Sigmoid colon (tissue), 7 donors: ENCODE data around the gene YY2. TPM values are rescaled to one million over a fixed set of nuclear protein-coding genes. Genes with fewer than 3 reads are reported as not detected.

ENCODE experiments used
- DNase-seq: peaks from one replicate; pipeline ENCODE4 v3.0.0-alpha.2; 2019
- H3K27ac ChIP-seq, 4 donors: fragments of 200-600 bp; sonication (generic); one replicate each; pipeline ENCODE4 v1.5.1; 2016 to 2019; ENCODE audit warnings: mild to moderate bottlenecking in 1 of 4
- H3K27me3 ChIP-seq, 3 donors: fragments of 200-600 bp; sonication (generic); one replicate each; pipeline ENCODE4 v1.5.1; 2019; ENCODE audit warnings: mild to moderate bottlenecking in 1 of 3
- H3K36me3 ChIP-seq, 4 donors: fragments of 200-600 bp; sonication (generic); one replicate each; pipeline ENCODE4 v1.5.1; 2016 to 2019
- H3K4me1 ChIP-seq, 4 donors: fragments of 200-600 bp; sonication (generic); one replicate each; pipeline ENCODE4 v1.5.1; 2017 to 2019
- H3K4me3 ChIP-seq, 4 donors: fragments of 200-600 bp; sonication (generic); one replicate each; pipeline ENCODE4 v1.5.1; 2017 to 2019; ENCODE audit warnings: mild to moderate bottlenecking in 2 of 4, moderate library complexity in 1 of 4
- H3K9me3 ChIP-seq, 4 donors: fragments of 200-600 bp in 3 of 4; sonication (generic) in 3 of 4; one replicate each; pipeline versions ENCODE4 v1.5.1 to v1.6.1; 2013 to 2019
- EP300 ChIP-seq, 4 donors: sonication (generic); formaldehyde crosslinking; IDR thresholded peaks; one replicate each; pipeline ENCODE4 v1.6.1; 2017; ENCODE audit warnings: antibody characterized with exemption in 4 of 4
- POLR2A ChIP-seq, 2 donors: fragments of 450-650 bp; IDR thresholded peaks; one replicate each; pipeline ENCODE4 v1.6.1; 2016; ENCODE audit warnings: antibody characterized with exemption in 2 of 2, mild to moderate bottlenecking in 2 of 2, moderate library complexity in 2 of 2
- POLR2AphosphoS5 ChIP-seq, 4 donors: sonication (generic); formaldehyde crosslinking; IDR thresholded peaks; one replicate each; pipeline ENCODE4 v1.6.1; 2017; ENCODE audit warnings: antibody characterized with exemption in 4 of 4
- WGBS, 2 donors: extraction: QIAGEN DNeasy Blood & Tissue Kit; methylation state at CpG; one replicate each; pipeline ENCODE4 v1.1.7; 2013; 5-methylcytosine and 5-hydroxymethylcytosine counted together
- intact Hi-C: fragments of 100-400 bp; cut with DNase I; formaldehyde crosslinking; loops from one replicate; pipeline ENCODE4 v1.15.1; 2023
- polyA plus RNA-seq, 3 donors: library from polyadenylated mRNA; stranded (reverse); fragments of 200-250 nt; gene quantifications; one replicate each; pipeline ENCODE4 v1.2.3, GENCODE V29; 2013
- total RNA-seq, 4 donors: library from RNA; depleted of rRNA; stranded (reverse); fragments of >200 nt; gene quantifications; one replicate each; pipeline ENCODE4 v1.1.0, GENCODE V29; 2016
- TF ChIP-seq, protein P1 (sequence below), 4 experiments: fragments of 450-650 bp in 3 of 4; fragments of 200-600 bp in 1 of 4; IDR thresholded peaks; one replicate each; pipeline ENCODE4 v1.5.1; 2016 to 2019; ENCODE audit warnings: antibody characterized with exemption in 4 of 4, mild to moderate bottlenecking in 3 of 4, moderate library complexity in 2 of 4
- donor health status: healthy with polysubstance abuse.
- donor health status: Bipolar disorder and iron deficiency.
- donor health status: healthy.

Gene YY2
- total RNA-seq: 1 to 10 TPM; 2.1 to 4.2 (median 3.0) TPM
- under 1 TPM in 1 of 3 donors, not detected in 2; 0.77 TPM for polyA plus RNA-seq

DNA sequence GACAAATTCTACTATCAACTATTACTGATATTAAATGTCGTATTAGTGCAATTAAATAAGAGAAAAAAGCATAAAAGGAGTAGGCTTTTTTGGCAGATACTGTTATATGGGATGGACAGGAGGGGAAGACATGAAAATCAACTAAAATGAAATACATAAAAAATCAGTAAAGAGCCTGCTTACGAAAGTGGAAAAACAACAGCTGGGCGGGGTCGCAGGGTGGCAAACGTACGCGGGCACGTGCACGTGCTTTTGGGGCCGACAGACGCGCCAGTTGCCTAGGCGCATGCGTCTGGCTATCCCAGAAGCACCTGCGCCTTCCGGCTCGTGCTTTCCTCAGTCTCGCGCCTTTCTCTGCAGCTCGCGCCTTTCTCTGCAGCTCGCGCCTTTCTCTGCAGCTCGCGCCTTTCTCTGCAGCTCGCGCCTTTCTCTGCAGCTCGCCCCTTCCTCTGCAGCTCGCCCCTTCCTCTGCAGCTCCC lies at the start of gene YY2:
YY2 (plus strand) TSS at position 51 of the 479 bp plus-strand sequence. CDS start 498 bp downstream, outside the sequence.
- Histone ChIP-seq H3K9me3 (no peaks in the 10 kb centered on the region), H3K36me3 (peaks cover 0 to 19% (median 6%) of the 10 kb centered on the region in 4 donors), H3K4me3 (no peak within 1 kb of the TSS), H3K27me3 (no peaks in the 10 kb centered on the region), H3K27ac (no peak within 1 kb of the TSS), H3K4me1 (no peaks in the 10 kb centered on the region)
- WGBS, 2 donors: 98 to 99% methylated on average over 29 of the region's 29 CpGs
- intact Hi-C loops: no loop called here
- TF ChIP-seq, protein P1, sequence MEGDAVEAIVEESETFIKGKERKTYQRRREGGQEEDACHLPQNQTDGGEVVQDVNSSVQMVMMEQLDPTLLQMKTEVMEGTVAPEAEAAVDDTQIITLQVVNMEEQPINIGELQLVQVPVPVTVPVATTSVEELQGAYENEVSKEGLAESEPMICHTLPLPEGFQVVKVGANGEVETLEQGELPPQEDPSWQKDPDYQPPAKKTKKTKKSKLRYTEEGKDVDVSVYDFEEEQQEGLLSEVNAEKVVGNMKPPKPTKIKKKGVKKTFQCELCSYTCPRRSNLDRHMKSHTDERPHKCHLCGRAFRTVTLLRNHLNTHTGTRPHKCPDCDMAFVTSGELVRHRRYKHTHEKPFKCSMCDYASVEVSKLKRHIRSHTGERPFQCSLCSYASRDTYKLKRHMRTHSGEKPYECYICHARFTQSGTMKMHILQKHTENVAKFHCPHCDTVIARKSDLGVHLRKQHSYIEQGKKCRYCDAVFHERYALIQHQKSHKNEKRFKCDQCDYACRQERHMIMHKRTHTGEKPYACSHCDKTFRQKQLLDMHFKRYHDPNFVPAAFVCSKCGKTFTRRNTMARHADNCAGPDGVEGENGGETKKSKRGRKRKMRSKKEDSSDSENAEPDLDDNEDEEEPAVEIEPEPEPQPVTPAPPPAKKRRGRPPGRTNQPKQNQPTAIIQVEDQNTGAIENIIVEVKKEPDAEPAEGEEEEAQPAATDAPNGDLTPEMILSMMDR (IDR thresholded peaks at IDR 0.05): no peak
- TF ChIP-seq EP300 (IDR thresholded peaks at IDR 0.05): no peak
- no peak for TF ChIP-seq POLR2A (IDR thresholded peaks at IDR 0.05)
- TF ChIP-seq POLR2AphosphoS5 (IDR thresholded peaks at IDR 0.05): no peak
- no peak for DNase-seq

DNA sequence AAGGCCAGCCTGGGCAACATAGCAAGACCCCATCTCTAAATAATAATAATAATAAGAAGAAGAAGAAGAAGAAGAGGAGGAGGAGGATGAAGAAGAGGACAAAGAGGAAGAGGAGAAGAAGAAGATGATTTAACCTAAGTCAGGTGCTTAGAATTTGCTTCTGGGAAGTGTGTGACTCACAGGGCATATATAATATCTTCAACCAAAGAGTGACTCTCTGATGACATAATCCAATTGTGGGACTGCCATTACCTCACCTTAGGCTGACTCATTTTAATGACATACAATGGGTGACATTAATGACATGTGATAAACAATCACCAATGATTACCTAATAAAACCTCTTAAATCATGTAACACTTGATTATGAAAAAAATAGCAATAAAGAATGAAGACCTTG lies 49.1 kb upstream of the YY2 start:
- no peak for DNase-seq
- H3K27ac ChIP-seq: no peak overlapping the region
- H3K27me3 ChIP-seq: no peaks in the 10 kb centered on the region
- TF ChIP-seq EP300 (IDR thresholded peaks at IDR 0.05): no peak
- TF ChIP-seq, protein P1 (IDR thresholded peaks at IDR 0.05): no peak
- TF ChIP-seq POLR2A (IDR thresholded peaks at IDR 0.05): no peak
- no peak for TF ChIP-seq POLR2AphosphoS5 (IDR thresholded peaks at IDR 0.05)
- no peaks in the 10 kb centered on the region for H3K36me3 ChIP-seq
- no peaks in the 10 kb centered on the region for H3K9me3 ChIP-seq
- intact Hi-C loops: no loop called here
- no peak overlapping the region for H3K4me3 ChIP-seq
- peaks cover 0 to 25% (median 0%) of the 10 kb centered on the region in 4 donors for H3K4me1 ChIP-seq

DNA sequence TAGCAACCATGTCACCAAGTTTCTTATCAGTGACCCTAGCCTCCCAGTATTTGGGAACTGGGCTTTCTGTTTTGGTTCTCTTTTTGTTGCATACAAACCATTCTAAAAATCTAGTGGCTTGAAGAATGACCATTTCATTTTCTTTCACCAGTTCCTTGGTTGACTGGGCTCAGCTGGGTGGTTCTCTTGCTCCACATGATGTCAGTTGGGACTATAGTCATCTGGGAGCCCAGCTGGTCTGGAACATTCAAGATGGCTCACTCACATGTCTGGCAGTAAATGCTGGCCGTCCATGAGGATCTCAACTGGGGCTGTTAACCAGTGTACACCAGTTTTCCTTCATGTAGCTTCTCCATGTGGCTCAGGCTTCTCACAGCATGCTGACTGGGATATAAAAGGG lies 44.0 kb upstream of the YY2 start:
- intact Hi-C loops: no loop called here
- Histone ChIP-seq H3K36me3 (no peaks in the 10 kb centered on the region), H3K4me3 (no peak overlapping the region), H3K27me3 (no peaks in the 10 kb centered on the region), H3K9me3 (no peaks in the 10 kb centered on the region), H3K27ac (no peak overlapping the region), H3K4me1 (no peaks in the 10 kb centered on the region)
- 37 to 88% methylated on average over 1 of the region's 1 CpG for WGBS, 2 donors
- DNase-seq: no peak
- TF ChIP-seq EP300 (IDR thresholded peaks at IDR 0.05) (no peak), POLR2AphosphoS5 (IDR thresholded peaks at IDR 0.05) (no peak), POLR2A (IDR thresholded peaks at IDR 0.05) (no peak)
- TF ChIP-seq, protein P1 (IDR thresholded peaks at IDR 0.05): no peak

DNA sequence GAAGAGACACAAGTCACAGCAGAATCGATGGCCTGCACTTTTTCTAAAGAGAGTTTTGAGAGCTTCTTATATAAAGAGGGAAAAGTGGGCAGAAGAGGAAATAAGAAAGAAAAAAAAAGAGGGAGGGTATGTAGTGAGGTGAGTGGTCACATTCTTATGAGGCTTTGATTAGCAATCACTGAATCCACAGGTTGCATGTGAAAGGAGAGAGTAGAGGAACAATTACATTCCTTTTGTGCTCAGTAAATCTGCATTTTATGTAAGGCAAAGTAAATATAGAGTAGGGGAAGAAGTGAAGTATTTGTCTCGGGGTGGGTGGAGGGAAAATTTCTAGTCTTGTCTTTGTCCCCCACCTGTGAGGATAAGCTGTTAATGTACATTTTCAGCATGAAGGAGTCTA lies 43.2 kb upstream of the YY2 start:
- no peak for TF ChIP-seq POLR2A (IDR thresholded peaks at IDR 0.05)
- TF ChIP-seq POLR2AphosphoS5 (IDR thresholded peaks at IDR 0.05): no peak
- TF ChIP-seq, protein P1 (IDR thresholded peaks at IDR 0.05): no peak
- TF ChIP-seq EP300 (IDR thresholded peaks at IDR 0.05): no peak
- no peaks in the 10 kb centered on the region for H3K36me3 ChIP-seq
- intact Hi-C loops: no loop called here
- no peaks in the 10 kb centered on the region for H3K4me1 ChIP-seq
- WGBS, 2 donors: 81 to 85% methylated on average over 2 of the region's 2 CpGs
- no peak overlapping the region for H3K4me3 ChIP-seq
- no peak overlapping the region for H3K27ac ChIP-seq
- DNase-seq: no peak
- H3K27me3 ChIP-seq: no peaks in the 10 kb centered on the region
- no peaks in the 10 kb centered on the region for H3K9me3 ChIP-seq
